GM21526 (cell line): ENCODE measurements around the gene KEL.
"Not testable (repeated sequence)": the region's sequence is repeated elsewhere in the genome, so short reads cannot be mapped to it uniquely, and the experiment has no call there.

ENCODE experiments used
- ATAC-seq: cut with Tn5 transposase; IDR thresholded peaks from one replicate; pipeline ENCODE4 v1.9.1; 2021; ENCODE audit warnings: moderate library complexity; ENCODE audit not compliant: unreplicated experiment, low FRiP score

KEL gene, protein sequence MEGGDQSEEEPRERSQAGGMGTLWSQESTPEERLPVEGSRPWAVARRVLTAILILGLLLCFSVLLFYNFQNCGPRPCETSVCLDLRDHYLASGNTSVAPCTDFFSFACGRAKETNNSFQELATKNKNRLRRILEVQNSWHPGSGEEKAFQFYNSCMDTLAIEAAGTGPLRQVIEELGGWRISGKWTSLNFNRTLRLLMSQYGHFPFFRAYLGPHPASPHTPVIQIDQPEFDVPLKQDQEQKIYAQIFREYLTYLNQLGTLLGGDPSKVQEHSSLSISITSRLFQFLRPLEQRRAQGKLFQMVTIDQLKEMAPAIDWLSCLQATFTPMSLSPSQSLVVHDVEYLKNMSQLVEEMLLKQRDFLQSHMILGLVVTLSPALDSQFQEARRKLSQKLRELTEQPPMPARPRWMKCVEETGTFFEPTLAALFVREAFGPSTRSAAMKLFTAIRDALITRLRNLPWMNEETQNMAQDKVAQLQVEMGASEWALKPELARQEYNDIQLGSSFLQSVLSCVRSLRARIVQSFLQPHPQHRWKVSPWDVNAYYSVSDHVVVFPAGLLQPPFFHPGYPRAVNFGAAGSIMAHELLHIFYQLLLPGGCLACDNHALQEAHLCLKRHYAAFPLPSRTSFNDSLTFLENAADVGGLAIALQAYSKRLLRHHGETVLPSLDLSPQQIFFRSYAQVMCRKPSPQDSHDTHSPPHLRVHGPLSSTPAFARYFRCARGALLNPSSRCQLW

DNA sequence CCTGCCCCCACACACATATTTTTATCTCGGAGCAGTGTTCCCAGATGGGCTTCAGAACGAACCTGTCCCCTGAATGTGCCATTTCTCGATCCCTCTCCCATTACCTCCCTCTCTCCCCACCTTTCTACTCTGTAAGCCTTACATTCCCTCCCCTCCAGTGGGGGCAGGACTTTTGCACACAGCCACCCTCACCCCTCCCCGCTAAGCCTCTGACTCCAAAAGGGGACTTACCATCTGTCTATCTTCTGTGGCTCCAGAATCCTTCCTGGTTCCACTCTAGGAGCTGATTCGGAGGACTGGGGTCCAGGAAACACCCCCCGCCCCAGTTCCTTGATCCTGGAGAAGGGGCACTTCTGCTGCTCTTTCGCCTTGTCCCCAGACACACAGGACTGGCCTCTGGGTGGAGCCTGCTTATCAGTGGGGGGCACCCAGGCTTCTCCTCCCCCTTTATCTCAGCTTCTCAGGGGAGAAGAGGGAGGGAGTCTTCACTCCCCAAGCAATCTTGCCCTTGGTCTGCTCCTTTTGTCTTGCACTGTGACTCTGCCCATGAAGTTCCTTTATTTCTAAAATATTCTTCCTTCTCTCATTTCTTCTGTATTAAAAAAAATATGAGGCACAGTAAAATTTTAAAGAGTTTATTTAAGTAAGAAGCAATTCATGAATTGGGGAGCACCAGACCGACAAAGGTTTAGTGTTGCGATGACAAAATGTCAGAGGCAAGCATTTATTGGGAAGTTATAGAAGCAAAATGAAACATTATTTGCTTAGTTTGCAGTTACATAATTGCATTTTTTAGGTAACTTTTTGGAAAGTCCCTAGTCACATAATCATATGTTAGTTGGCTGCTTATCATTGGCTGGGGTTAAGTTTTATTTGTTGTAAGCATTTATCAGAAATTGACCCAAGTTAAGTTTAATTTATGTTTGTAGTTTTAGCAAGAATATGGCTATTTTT, at the start of gene KEL:
KEL (minus strand) TSS at position 391 of the 954 bp plus-strand sequence; CDS start at position 234, 157 bp downstream.
- ATAC-seq: no peak

DNA sequence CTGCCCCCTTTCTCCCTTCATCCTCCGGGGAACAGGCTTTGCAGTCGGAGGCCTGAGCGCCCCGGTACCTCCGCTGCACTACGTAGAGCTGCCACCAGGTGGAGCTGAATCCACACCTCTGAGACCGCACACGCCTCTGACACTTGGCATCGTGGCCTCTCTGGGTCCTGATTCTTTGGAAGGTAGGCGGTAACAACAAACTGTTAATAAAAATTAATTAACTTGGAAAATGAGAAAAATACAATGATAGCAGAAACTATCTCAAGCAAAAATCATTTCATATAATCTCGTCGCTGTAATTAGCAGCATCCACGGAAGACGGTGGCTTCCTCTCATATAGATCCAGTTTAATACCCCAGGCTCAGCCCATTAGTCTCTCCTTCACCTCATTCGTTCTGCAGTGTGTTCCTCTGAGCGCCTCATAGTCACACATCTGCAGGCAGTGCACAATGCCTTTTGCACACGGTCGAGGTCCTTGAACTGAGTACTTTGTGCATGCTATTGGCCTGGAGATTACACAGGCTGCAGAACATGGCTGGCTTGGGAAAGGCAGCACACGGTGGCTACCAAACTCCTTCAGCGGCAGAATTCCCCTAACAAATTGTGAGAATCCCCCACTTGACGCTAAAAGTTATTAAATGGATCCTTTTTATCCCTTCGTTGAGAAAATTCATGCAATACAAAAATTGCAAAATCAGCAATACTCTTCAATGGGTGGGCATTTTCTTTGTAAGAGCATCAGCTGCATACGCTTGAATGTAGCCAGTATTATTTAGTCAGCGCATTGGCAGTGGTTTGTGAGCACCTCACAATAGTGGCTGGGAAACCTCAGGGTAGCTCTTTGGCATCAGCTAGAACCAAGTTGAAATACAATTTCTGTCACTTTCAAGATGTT, 46.1 kb upstream of the KEL start:
- ATAC-seq: peak; percentile 90

DNA sequence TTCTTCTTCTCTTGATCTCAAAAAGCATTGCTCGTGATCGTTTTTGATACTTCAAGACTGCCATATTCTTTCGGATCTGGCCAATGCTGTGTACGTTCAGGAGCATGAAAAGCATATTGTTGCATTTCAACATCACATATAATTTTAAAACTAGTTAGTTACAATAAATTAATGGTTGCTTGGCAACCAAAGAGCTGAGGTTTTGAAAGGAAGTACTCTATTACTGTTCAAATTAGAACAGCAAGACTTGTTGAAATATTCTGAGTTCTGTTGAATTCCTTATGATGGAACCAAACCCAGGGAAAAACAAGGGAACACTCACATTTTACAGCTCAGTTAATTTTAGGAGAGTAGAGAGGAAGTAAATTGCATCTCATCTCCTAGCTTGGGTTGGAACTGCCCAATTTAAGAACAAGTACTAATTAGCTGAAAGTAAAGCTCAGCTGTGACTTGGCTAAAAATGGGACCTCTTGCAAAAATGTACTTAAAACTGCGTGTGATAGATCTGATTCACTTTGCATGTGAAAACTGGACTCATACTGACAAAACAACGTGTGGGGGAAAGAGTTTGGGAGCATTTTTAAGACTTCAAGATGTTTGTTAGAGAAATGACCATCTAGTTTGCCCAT, 43.6 kb upstream of the KEL start:
- no peak for ATAC-seq

DNA sequence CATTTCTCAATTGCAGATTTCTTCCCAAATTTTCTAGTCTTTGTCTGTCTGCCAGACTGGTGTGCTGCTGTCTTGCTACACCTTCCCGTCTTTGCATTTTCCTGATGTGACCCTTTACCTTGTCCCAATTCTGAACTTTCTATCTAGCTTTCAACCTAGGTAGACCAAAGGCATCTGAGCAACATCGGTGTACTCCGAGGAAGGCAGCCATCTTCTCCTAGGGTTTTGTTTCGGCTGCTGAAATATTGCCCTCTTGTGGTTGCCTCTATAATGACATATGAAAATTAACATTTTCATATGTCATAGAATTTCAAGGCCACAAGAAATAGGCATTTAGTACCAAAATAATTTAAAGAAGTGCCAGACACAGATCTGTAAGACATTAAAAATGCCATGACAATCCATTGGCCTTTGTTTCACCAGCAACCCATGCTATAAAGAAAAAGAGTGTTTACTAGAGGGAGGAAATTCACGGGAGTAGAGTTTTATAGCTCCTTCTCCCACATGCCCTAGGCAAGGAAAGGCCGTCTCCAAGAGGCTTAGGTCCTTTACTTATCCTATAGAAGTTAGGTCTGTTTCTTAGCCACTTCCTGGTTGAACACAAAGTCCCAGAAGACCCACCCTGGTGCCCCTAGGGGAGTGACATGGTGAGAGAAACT, 41.4 kb upstream of the KEL start:
- peak; percentile 60 for ATAC-seq

DNA sequence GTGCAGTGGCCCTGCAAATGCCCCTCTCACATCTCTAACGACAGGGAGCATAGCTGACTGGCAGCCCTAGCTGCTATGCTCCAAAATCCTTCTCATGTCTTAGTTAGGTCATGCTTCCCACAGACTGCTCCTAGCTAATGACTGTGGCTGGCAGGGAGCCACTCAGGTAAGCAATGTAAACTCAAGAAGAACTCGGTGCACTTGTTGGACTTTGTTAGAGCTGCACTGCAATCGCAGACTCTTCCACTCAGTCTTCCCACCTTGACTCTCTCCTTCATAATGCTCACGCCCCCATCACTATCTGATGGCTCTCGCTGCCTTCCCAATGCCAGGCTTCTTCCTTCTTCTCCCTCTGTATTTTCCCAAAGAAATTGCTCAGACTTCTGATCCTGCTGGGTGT, 40.7 kb upstream of the KEL start:
- no peak for ATAC-seq

DNA sequence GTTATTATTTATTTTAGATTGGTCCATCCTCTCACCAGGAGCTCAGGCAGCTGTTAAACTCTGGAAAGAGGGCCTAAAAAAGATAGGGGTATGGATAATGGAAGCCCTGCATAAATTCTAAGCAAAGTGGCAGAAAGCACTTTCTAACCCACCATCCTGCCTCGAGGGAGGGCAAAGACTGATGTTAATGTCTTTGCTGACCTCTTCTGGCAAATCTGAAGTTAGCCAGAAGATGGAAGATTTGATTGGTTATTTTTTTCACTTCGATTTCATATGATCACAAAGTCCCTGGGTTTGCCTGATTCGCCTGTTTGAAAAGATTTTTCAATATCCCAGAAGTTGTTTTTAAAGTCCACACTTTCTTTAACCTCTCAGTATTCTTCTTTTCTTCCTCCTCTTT, 39.9 kb upstream of the KEL start:
- ATAC-seq: no peak

DNA sequence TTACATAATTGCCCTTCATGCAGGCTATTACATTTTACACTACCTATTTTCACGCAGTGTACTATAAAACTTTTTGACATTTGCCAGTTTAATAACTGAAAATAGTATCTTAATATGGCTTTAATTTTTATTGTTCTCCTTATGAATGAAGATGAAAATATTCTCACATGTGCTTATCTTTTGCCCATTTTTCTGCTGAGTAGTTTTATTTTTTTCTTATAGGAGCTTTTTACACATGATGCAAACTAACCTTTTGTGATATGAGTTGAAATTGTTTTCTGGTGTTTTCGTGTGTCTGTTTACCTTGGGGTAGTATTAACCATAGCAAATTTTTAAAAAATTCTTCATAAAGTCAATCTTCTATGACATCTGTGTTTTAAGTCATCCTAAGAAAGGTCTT, 38.5 kb upstream of the KEL start:
- no peak for ATAC-seq

DNA sequence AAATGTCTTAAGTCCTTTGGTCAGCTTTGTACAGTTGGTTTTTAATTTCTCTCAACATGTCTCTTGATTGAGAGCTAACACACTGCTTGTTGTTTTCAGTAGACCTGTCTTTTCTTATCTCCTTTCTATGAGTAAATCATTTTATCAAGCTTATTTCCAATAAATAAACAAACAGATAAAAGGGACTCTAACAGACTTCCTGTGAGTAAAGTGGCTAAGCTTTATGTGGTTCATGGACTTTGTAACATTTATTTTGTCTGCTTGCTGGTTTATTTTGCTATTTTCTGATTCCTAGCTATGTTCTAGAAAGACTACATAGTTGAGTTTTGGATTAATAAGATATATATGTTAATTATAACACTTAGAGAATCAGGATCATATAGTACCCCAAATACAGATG, 37.6 kb upstream of the KEL start:
- no peak for ATAC-seq

DNA sequence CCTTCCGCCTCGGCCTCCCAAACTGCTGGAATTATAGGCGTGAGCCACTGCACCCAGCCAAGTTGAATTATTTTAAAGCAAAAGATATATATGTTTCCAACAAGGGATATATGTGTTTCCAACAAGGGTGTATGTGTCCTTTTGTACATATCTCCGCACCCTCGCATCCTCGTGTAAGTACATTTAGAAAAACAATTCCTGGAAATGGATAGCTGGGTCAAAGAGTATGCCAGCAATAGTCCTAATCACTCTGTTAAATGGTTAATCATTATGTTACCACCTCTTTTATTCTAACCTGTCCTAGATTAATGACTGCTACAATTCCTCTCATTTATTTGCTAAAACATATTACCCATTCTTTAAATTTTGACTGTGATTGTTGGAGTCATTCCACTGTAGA, 36.8 kb upstream of the KEL start:
- ATAC-seq: no peak

DNA sequence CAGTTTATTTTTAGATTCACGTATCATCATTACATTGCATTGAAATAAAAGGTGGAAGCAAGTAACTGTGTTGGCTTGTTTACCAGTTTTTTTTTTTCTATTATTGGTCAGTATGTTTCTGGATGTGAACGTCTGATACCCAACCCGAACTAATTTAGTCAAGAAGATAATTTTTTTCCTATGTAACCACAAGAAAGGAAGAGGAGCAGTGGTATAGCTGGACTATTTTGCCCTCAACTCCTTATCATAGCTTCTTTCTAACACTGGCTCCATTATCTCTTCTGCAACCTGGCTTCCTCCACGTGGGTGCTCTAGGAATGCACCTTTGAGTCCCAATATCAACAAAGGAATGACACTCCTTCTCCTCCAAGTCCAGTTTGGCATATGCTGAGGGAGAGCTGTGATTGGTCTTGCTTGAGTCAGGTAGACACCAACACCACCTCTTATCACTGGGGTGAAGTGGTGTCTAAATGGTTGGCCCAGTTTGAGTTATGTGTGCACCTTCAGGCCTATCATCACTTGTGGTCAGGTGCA, 35.4 kb upstream of the KEL start:
- ATAC-seq: no peak

DNA sequence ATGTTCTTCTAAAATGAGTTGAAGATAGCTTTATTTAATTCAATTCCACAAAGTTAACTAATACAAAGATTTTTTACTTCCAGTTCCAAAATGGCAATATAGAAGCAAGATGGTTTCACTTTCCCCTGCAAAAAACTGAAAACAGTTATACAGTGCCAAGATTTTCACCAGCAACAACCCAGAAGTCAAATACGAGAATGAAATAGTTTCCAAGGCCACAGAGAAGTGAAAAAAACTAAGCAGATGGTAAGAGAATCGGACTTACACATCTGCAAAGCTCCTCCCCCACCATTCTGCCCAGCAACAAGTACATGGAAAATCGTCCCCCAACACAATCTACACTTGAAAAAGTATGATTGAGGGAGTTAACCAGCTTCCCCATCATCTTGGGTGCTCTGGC, 30.3 kb upstream of the KEL start:
- no peak for ATAC-seq

DNA sequence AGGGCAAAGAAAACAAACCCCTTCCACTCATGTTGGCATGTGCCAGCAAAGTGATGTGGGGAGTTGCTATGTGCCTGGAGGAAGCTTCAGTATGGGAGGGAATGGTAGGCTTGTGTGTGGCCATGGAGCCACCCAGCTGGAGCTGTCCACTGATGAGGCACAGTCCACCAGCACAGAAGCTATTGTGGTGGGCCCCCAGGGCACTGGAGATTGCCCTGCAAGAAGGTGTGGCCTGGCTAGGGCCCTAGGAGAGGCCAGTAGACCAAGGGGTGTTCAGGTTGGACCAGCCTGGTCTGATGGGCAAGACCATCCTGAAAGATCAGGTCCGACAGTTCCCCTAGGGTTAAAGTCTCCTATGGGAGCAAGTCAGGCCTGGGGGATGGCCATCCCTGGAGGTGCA, 22.1 kb upstream of the KEL start:
- ATAC-seq: no peak

DNA sequence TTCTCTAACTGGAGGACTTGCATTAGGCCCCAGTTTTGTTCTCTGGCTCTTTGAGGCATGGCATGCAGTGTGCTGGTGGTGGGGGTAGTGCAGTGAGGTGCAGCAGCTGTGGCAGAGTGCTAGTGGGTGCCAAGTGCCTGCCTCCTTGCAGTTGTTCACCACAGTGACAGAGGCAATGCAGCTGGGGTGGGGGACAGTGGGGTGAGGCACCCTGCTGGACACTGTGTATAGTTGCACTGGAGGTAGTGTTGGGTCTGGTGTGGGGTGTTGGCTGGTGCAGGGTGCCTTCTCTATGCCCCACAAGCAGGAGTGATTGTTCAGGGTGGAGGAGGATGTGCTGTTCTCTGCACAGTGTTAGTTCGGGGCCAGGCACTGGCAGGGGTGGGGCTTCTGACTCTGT, 21.7 kb upstream of the KEL start:
- ATAC-seq: no peak

DNA sequence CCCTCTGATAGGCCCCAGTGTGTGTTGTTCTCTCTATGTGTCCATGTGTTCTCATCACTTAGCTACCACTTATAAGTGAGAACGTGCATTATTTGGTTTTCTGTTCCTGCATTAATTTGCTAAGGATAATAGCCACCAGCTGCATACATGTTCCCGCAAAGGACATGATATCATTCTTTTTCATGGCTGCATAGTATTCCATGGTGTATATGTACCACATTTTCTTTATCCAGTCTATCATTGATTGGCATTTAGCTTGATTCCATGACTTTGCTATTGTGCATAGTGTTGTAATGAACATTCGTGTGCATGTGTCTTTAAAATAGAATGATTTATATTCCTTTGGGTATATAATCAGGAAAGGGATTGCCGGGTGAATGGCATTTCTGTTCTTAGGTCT, 16.2 kb upstream of the KEL start:
- not testable (repeated sequence) for ATAC-seq

DNA sequence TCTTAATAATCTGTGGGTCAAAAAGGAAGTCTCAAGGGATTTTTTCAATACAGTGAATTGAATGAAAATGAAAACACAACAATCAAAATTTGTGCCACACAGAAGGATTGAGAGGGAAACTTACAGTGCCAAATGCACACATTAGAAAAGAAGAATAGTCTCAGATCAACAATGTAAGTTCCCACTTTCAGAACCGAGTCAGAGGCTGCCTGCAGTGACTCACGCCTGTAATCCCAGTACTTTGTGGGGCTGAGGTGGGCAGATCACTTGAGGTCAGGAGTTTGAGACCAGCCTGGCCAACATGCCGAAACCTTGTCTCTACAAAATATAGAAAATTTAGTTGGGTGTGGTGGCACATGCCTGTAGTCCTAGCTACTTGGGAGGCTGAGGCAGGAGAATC, 12.5 kb upstream of the KEL start:
- ATAC-seq: no peak

DNA sequence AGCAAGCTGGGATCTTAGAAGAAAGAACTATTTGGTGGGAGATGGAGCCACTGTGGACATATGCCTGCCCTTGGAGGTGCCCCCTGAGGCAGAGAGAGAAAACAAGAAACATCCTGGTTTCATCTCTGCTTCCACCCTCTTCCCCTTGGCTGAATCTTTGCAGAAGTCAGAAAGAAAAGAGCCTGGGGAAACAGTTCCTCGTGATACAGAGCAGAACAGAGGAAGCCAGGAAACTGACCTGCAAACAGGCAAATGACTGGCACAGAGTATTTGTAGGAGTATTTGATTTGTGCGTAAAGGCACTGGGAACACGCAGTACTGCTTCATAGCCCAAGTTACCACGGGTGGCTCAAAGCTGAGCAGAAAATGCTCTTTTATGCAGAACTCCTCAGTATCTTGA, 7.0 kb upstream of the KEL start:
- no peak for ATAC-seq

DNA sequence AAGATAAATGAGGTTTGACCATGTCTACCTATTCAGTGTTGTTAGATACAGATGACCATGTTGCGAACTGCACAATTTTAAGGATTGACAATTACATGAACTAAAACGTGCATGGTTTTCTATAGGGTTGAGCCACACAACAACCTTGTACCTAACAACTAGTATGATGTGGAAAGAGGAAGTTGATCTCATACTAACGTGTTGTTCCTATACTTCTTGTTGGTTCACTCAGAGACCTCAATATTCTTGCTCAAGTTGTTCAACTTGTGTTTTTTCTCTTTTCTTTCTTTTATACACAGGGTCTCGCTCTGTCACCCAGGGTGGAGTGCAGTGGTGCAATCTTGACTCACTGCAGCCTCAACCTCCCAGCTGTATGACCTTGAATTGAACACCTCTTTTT, 6.1 kb upstream of the KEL start:
- no peak for ATAC-seq

DNA sequence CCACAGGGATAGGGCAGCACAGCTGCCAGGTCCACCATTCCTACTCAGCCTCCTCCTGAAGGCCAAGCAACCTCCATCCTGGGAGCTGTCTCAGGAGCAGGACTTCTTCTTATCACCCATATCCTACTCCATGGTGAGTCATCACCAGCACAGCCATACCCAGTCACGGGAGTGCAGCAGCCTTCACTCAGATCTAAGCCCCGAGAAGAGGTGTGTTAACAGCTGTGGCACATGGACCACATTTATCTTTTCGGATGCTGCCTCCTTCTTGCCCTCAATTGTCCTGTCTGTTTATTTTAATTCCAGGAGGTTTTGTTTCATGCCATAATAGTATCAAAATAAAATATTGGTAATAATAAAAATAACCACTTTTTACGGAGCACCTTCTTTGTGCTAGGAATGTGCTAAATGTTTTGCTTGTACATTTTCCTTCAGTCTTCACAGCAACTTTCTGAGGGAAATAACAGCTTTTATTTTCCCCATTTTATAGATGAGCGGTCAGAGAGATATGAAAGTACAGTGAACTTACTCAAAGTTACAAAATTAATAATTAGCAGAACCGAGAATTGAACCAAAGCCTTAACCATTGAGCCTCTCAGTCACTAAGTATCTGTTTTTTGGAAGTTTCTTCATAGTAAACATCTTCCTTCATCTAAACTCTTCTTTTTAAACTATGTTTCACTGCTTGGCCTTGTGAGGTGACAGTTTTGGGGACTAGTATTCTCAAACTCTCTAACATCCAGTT, 2.5 kb upstream of the KEL start:
- ATAC-seq: no peak
